Fibroblast of lung (primary cell): ENCODE results near the gene SYN1. TPM values are rescaled to one million over a fixed set of nuclear protein-coding genes. Genes with fewer than 3 reads are reported as not detected.

Experiments
- DNase-seq, 2 donors: peaks; one replicate each; pipeline versions ENCODE4 v3.0.0 to v3.0.0-alpha.2; 2010; ENCODE audit warnings: low read depth in 2 of 2
- H2AFZ ChIP-seq: 2 replicates; pipeline ENCODE4 v1.5.1; 2012; ENCODE audit warnings: low read length, control low read depth, inconsistent platforms
- H3K27ac ChIP-seq: 2 replicates; pipeline ENCODE4 v1.5.1; 2011; ENCODE audit warnings: low read length, control low read depth; ENCODE audit not compliant: insufficient read depth
- H3K27me3 ChIP-seq: 2 replicates; pipeline ENCODE4 v1.5.1; 2011; ENCODE audit warnings: mild to moderate bottlenecking, low read length; ENCODE audit not compliant: control insufficient read depth, insufficient read depth
- H3K36me3 ChIP-seq: 2 replicates; pipeline ENCODE4 v1.5.1; 2011; ENCODE audit warnings: low read length; ENCODE audit not compliant: control insufficient read depth, insufficient read depth
- H3K4me1 ChIP-seq: 2 replicates; pipeline ENCODE4 v1.5.1; 2011; ENCODE audit warnings: low read length; ENCODE audit not compliant: control insufficient read depth, insufficient read depth; ENCODE audit errors: extremely low read depth
- H3K4me2 ChIP-seq: 2 replicates; pipeline ENCODE4 v1.5.1; 2011; ENCODE audit warnings: low read length, control low read depth; ENCODE audit not compliant: insufficient read depth; ENCODE audit errors: extremely low read depth
- H3K4me3 ChIP-seq, 4 experiments: fragments of 200-600 bp in 1 of 4; sonication (generic) in 1 of 4; replicated peaks in 1 of 4; 2 replicates each; pipeline ENCODE4 v1.5.1; 2011 to 2016; ENCODE audit warnings: low read length in 4 of 4, low read depth in 3 of 4, mild to moderate bottlenecking in 3 of 4, control low read depth in 2 of 4, inconsistent platforms in 1 of 4, mixed read lengths in 1 of 4; ENCODE audit not compliant: insufficient read depth in 1 of 4; ENCODE audit errors: control extremely low read depth in 1 of 4
- H3K79me2 ChIP-seq: 2 replicates; pipeline ENCODE4 v1.5.1; 2012; ENCODE audit warnings: mild to moderate bottlenecking, low read length, inconsistent platforms; ENCODE audit not compliant: control insufficient read depth, insufficient read depth
- H3K9ac ChIP-seq: 2 replicates; pipeline ENCODE4 v1.5.1; 2011; ENCODE audit warnings: mild to moderate bottlenecking, low read length, control low read depth; ENCODE audit not compliant: insufficient read depth
- H3K9me3 ChIP-seq: 2 replicates; pipeline ENCODE4 v1.5.1; 2012; ENCODE audit warnings: low read depth, low read length; ENCODE audit not compliant: control insufficient read depth, insufficient read depth
- H4K20me1 ChIP-seq: 2 replicates; pipeline ENCODE4 v1.5.1; 2011; ENCODE audit warnings: low read length; ENCODE audit not compliant: control insufficient read depth, insufficient read depth; ENCODE audit errors: extremely low read depth
- EZH2 ChIP-seq: IDR thresholded peaks from 2 replicates; pipeline ENCODE4 v1.5.1; 2012; ENCODE audit warnings: low read length, control low read depth, mild to moderate bottlenecking; ENCODE audit errors: missing control alignments
- polyA plus RNA-seq, 2 donors: library from polyadenylated mRNA; depleted of rRNA in 1 of 2; stranded (reverse) in 1 of 2; unstranded in 1 of 2; fragments of >200 nt; gene quantifications; 2 replicates each; pipeline ENCODE4 v1.2.1, GENCODE V29; 2011 to 2012; ENCODE audit warnings: missing spikeins in 1 of 2
- total RNA-seq: library from RNA; depleted of rRNA; stranded (reverse); fragments of >200 nt; gene quantifications from 2 replicates; pipeline ENCODE4 v1.2.1, GENCODE V29; 2014
- TF ChIP-seq, protein P1 (sequence below), 2 donors: IDR thresholded peaks in 1 of 2; conservative IDR thresholded peaks in 1 of 2; 1 replicate in 1 of 2; 2 replicates in 1 of 2; pipeline ENCODE4 v1.5.1; 2011 to 2012; ENCODE audit warnings: low read length in 2 of 2, control low read depth in 1 of 2, inconsistent platforms in 1 of 2, low read depth in 1 of 2, mild to moderate bottlenecking in 1 of 2

SYN1 gene
- total and polyA plus RNA-seq, 2 donors (not counting 1 experiment from before 2014, with no cell fraction given), result 0.17 to 0.56 TPM

GRCh38 chrX:47539860-47540259 is 79.8 kb downstream of the SYN1 start:
- Histone ChIP-seq H3K4me3 (no peak overlapping the region), H3K27me3 (no peaks in the 10 kb centered on the region), H4K20me1 (no peaks in the 10 kb centered on the region), H3K9me3 (no peaks in the 10 kb centered on the region), H2AFZ (no peak overlapping the region), H3K4me1 (peaks cover 2% of the 10 kb centered on the region), H3K9ac (no peak overlapping the region), H3K36me3 (no peaks in the 10 kb centered on the region), H3K4me2 (no peak overlapping the region), H3K79me2 (no peaks in the 10 kb centered on the region), H3K27ac (no peak overlapping the region)
- TF ChIP-seq, protein P1, sequence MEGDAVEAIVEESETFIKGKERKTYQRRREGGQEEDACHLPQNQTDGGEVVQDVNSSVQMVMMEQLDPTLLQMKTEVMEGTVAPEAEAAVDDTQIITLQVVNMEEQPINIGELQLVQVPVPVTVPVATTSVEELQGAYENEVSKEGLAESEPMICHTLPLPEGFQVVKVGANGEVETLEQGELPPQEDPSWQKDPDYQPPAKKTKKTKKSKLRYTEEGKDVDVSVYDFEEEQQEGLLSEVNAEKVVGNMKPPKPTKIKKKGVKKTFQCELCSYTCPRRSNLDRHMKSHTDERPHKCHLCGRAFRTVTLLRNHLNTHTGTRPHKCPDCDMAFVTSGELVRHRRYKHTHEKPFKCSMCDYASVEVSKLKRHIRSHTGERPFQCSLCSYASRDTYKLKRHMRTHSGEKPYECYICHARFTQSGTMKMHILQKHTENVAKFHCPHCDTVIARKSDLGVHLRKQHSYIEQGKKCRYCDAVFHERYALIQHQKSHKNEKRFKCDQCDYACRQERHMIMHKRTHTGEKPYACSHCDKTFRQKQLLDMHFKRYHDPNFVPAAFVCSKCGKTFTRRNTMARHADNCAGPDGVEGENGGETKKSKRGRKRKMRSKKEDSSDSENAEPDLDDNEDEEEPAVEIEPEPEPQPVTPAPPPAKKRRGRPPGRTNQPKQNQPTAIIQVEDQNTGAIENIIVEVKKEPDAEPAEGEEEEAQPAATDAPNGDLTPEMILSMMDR (conservative IDR thresholded peaks at IDR 0.05 in 1 of 2, IDR thresholded peaks at IDR 0.05 in 1 of 2; ENCODE audit: low read depth in 1 of 2, low read length in 2 of 2), result no peak
- no peak for TF ChIP-seq EZH2
- peak; percentile 40 to 52 for DNase-seq

- no peaks in the 10 kb centered on the region for H3K4me1 ChIP-seq
- H3K79me2 ChIP-seq, result no peaks in the 10 kb centered on the region
- TF ChIP-seq, protein P1 (conservative IDR thresholded peaks at IDR 0.05 in 1 of 2, IDR thresholded peaks at IDR 0.05 in 1 of 2; ENCODE audit: low read depth in 1 of 2, low read length in 2 of 2), result no peak
- TF ChIP-seq EZH2, result no peak
- no peak overlapping the region for H3K4me3 ChIP-seq
- no peak overlapping the region for H3K27ac ChIP-seq
- H3K27me3 ChIP-seq, result no peaks in the 10 kb centered on the region
- no peaks in the 10 kb centered on the region for H4K20me1 ChIP-seq
- H3K9ac ChIP-seq, result no peak overlapping the region
- no peaks in the 10 kb centered on the region for H3K36me3 ChIP-seq
- no peaks in the 10 kb centered on the region for H3K9me3 ChIP-seq
- DNase-seq, result no peak
- H2AFZ ChIP-seq, result no peak overlapping the region
- no peak overlapping the region for H3K4me2 ChIP-seq
Measured at GRCh38 chrX:47530049-47530448, 89.6 kb downstream of the SYN1 start.

GRCh38 chrX:47529548-47529947 is 90.1 kb downstream of the SYN1 start:
- H3K4me3 ChIP-seq, result no peak overlapping the region
- H3K9me3 ChIP-seq, result no peaks in the 10 kb centered on the region
- no peak for DNase-seq
- no peaks in the 10 kb centered on the region for H3K79me2 ChIP-seq
- H3K9ac ChIP-seq, result no peak overlapping the region
- H3K36me3 ChIP-seq, result no peaks in the 10 kb centered on the region
- no peak overlapping the region for H2AFZ ChIP-seq
- H4K20me1 ChIP-seq, result no peaks in the 10 kb centered on the region
- H3K4me1 ChIP-seq, result no peaks in the 10 kb centered on the region
- TF ChIP-seq, protein P1 (conservative IDR thresholded peaks at IDR 0.05 in 1 of 2, IDR thresholded peaks at IDR 0.05 in 1 of 2; ENCODE audit: low read depth in 1 of 2, low read length in 2 of 2), result no peak
- TF ChIP-seq EZH2, result no peak
- H3K27me3 ChIP-seq, result no peaks in the 10 kb centered on the region
- H3K4me2 ChIP-seq, result no peak overlapping the region
- no peak overlapping the region for H3K27ac ChIP-seq
